SK-N-SH (cell line): ENCODE results near the gene VCAN. TPM values are rescaled to one million over a fixed set of nuclear protein-coding genes. Genes with fewer than 3 reads are reported as not detected.

Experiments
- CTCF ChIA-PET: fragments of 300-600, 350-600 bp; formaldehyde crosslinking; extraction: SDS; loops from one replicate; lab custom pipeline; 2021; lab: Yijun Ruan, JAX
- POLR2A ChIA-PET: fragments of 350-600 bp; sonication (Branson Sonifier 250); formaldehyde crosslinking; extraction: SDS; loops from one replicate; lab custom pipeline; 2020; ENCODE audit warnings: antibody characterized with exemption, inconsistent platforms; lab: Yijun Ruan, JAX
- DNase-seq: peaks from one replicate; pipeline ENCODE4 v3.0.0; 2012
- H2AFZ ChIP-seq: fragments of 200-600 bp; sonication (generic); 2 replicates; pipeline ENCODE4 v1.8.1; 2016; ENCODE audit warnings: antibody characterized with exemption, mild to moderate bottlenecking, low read depth
- H3F3A ChIP-seq: fragments of 200-600 bp; sonication (generic); replicated peaks from 2 replicates; pipeline ENCODE3; 2016; ENCODE audit warnings: antibody characterized with exemption, mild to moderate bottlenecking; ENCODE audit not compliant: insufficient read depth
- H3K27ac ChIP-seq, 2 experiments: fragments of 200-500 bp in 1 of 2; fragments of 200-600 bp in 1 of 2; sonication (Bioruptor generic) in 1 of 2; sonication (generic), shearing (Covaris generic) in 1 of 2; 2 replicates each; pipeline versions ENCODE4 v1.5.1 to v1.6.1; 2014 to 2016; ENCODE audit warnings: low read depth in 2 of 2, inconsistent platforms in 1 of 2, low read length in 1 of 2, mild to moderate bottlenecking in 1 of 2, mixed read lengths in 1 of 2
- H3K27me3 ChIP-seq: fragments of 200-600 bp; sonication (generic), shearing (Covaris generic); 2 replicates; pipeline ENCODE4 v1.6.1; 2016; ENCODE audit warnings: mixed run types; ENCODE audit not compliant: insufficient read depth
- H3K36me3 ChIP-seq, 2 experiments: fragments of 200-500 bp in 1 of 2; fragments of 200-600 bp in 1 of 2; sonication (Bioruptor generic) in 1 of 2; sonication (generic) in 1 of 2; replicated peaks in 1 of 2; 2 replicates each; pipeline versions ENCODE3 to v1.5.1; 2014 to 2016; ENCODE audit warnings: low read length in 1 of 2, mild to moderate bottlenecking in 1 of 2; ENCODE audit not compliant: insufficient read depth in 2 of 2, control insufficient read depth in 1 of 2
- H3K4me1 ChIP-seq, 2 experiments: fragments of 200-500 bp in 1 of 2; fragments of 200-600 bp in 1 of 2; sonication (Bioruptor generic) in 1 of 2; sonication (generic), shearing (Covaris generic) in 1 of 2; 2 replicates each; pipeline versions ENCODE4 v1.5.1 to v1.6.1; 2014 to 2016; ENCODE audit warnings: low read depth in 1 of 2, low read length in 1 of 2, mixed run types in 1 of 2; ENCODE audit not compliant: insufficient read depth in 2 of 2, control insufficient read depth in 1 of 2
- H3K4me2 ChIP-seq: fragments of 200-600 bp; sonication (generic), shearing (Covaris generic); 2 replicates; pipeline ENCODE4 v1.6.1; 2017; ENCODE audit warnings: mixed run types
- H3K4me3 ChIP-seq, 2 experiments: fragments of 200-500 bp in 1 of 2; fragments of 200-600 bp in 1 of 2; sonication (Bioruptor generic) in 1 of 2; sonication (generic), shearing (Covaris generic) in 1 of 2; 2 replicates each; pipeline versions ENCODE4 v1.5.1 to v1.8.1; 2014 to 2016; ENCODE audit warnings: low read depth in 2 of 2, inconsistent platforms in 1 of 2, low read length in 1 of 2, mild to moderate bottlenecking in 1 of 2, mixed read lengths in 1 of 2, moderate library complexity in 1 of 2
- H3K79me2 ChIP-seq: fragments of 200-600 bp; sonication (generic); 2 replicates; pipeline ENCODE4 v1.8.1; 2017; ENCODE audit warnings: mild to moderate bottlenecking; ENCODE audit not compliant: insufficient read depth
- H3K9ac ChIP-seq: fragments of 200-600 bp; sonication (generic); 2 replicates; pipeline ENCODE4 v1.6.1; 2017; ENCODE audit warnings: mixed run types
- H3K9me2 ChIP-seq: fragments of 200-600 bp; sonication (generic); 2 replicates; pipeline ENCODE4 v1.6.1; 2017; ENCODE audit warnings: mixed run types
- H3K9me3 ChIP-seq: fragments of 200-600 bp; sonication (generic); 2 replicates; pipeline ENCODE4 v1.6.1; 2017; ENCODE audit warnings: mixed run types, mild to moderate bottlenecking, moderate library complexity
- H4K20me1 ChIP-seq: fragments of 200-600 bp; sonication (generic); 2 replicates; pipeline ENCODE4 v1.6.1; 2017; ENCODE audit warnings: mild to moderate bottlenecking, mixed run types; ENCODE audit not compliant: insufficient read depth
- EP300 ChIP-seq, 2 experiments: IDR thresholded peaks; 2 replicates each; pipeline versions ENCODE4 v1.4.0 to v1.6.1; 2012; ENCODE audit warnings: borderline replicate concordance in 1 of 2, low read depth in 1 of 2, low read length in 1 of 2
- FOSL2 ChIP-seq: IDR thresholded peaks from 2 replicates; pipeline ENCODE4 v1.4.0; 2012; ENCODE audit warnings: low read depth, mild to moderate bottlenecking, moderate library complexity, borderline replicate concordance
- FOXJ3 ChIP-seq: sonication (generic); formaldehyde crosslinking; IDR thresholded peaks from 2 replicates; pipeline ENCODE4 v1.5.1; 2020; ENCODE audit warnings: mild to moderate bottlenecking, missing genetic modification reagents
- IRF3 ChIP-seq: fragments of 150-350 bp; IDR thresholded peaks from 2 replicates; pipeline ENCODE4 v1.6.1; 2016; ENCODE audit warnings: mild to moderate bottlenecking, low read depth, low read length
- MAX ChIP-seq: IDR thresholded peaks from 2 replicates; pipeline ENCODE4 v1.4.0; 2012; ENCODE audit warnings: low read depth
- MEF2A ChIP-seq: IDR thresholded peaks from 2 replicates; pipeline ENCODE4 v1.4.0; 2012; ENCODE audit warnings: low read depth, borderline replicate concordance
- MXI1 ChIP-seq: IDR thresholded peaks from 2 replicates; pipeline ENCODE4 v1.6.1; 2012; ENCODE audit warnings: mild to moderate bottlenecking, low read depth, low read length, improper control_type of control experiment
- NRF1 ChIP-seq: IDR thresholded peaks from 2 replicates; pipeline ENCODE4 v1.6.1; 2012; ENCODE audit warnings: low read depth, mild to moderate bottlenecking, low read length
- POLR2AphosphoS5 ChIP-seq: IDR thresholded peaks from 2 replicates; pipeline ENCODE4 v1.6.1; 2012; ENCODE audit warnings: low read depth, low read length
- RCOR1 ChIP-seq: fragments of 150-350 bp; IDR thresholded peaks from 2 replicates; pipeline ENCODE4 v1.6.1; 2017; ENCODE audit warnings: antibody characterized with exemption, low read length
- RXRA ChIP-seq: IDR thresholded peaks from 2 replicates; pipeline ENCODE4 v1.4.0; 2012; ENCODE audit warnings: low read depth, mild to moderate bottlenecking, borderline replicate concordance
- SIN3A ChIP-seq: IDR thresholded peaks from 2 replicates; pipeline ENCODE4 v1.6.1; 2012; ENCODE audit warnings: low read depth, mild to moderate bottlenecking, low read length, moderate library complexity, borderline replicate concordance
- TEAD4 ChIP-seq: IDR thresholded peaks from 2 replicates; pipeline ENCODE4 v1.4.0; 2012; ENCODE audit warnings: mild to moderate bottlenecking, borderline replicate concordance; ENCODE audit not compliant: insufficient read depth
- USF2 ChIP-seq: fragments of 150-350 bp; IDR thresholded peaks from 2 replicates; pipeline ENCODE4 v1.6.1; 2017; ENCODE audit warnings: antibody characterized with exemption, low read length, low read depth, borderline replicate concordance
- YY1 ChIP-seq: IDR thresholded peaks from 2 replicates; pipeline ENCODE4 v1.4.0; 2012; ENCODE audit warnings: low read depth, mild to moderate bottlenecking
- ZBTB33 ChIP-seq: IDR thresholded peaks from 2 replicates; pipeline ENCODE4 v1.4.0; 2012; ENCODE audit warnings: low read depth, borderline replicate concordance
- WGBS: methylation state at CpG from one replicate; pipeline ENCODE4 v1.1.6; 2017; ENCODE audit warnings: low lambda C conversion rate; 5-methylcytosine and 5-hydroxymethylcytosine counted together
- polyA plus RNA-seq, 3 experiments: library from polyadenylated mRNA; depleted of rRNA; stranded (reverse); fragments of >200 nt; gene quantifications; 2 replicates each; pipeline ENCODE4 v1.2.3, GENCODE V29; 2012
- TF ChIP-seq, protein P1 (sequence below): IDR thresholded peaks from 2 replicates; pipeline ENCODE4; 2012

Gene VCAN
- polyA plus RNA-seq, 1 of the 3 experiments (the other 2 are of a cell fraction) = 142 TPM

DNA sequence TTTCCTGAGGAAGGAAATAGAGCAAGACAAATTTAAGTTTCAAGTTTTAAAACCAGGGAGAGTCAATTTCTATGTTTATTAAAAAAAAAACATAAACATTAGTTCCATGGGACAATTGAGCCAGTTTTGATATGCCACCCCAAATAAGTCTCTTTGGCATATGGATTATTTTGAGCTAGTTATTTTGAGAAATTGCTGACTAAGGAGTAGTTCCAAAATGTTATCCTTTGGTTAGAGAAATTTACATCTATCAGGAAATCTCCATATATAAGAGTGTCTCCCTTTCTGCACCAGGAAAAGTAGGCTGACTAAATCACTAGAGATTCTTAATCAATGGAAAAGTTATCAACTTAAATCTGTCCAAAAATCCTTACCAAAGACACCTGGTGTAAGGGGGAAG lies 143.3 kb downstream of the VCAN start:
- Histone ChIP-seq H3K27ac (no peak overlapping the region), H3K27me3 (no peaks in the 10 kb centered on the region), H4K20me1 (no peaks in the 10 kb centered on the region), H3K9me3 (no peaks in the 10 kb centered on the region), H3K4me1 (peaks cover 0 to 2% of the 10 kb centered on the region in 2 experiments; a peak in 2 of 4 replicates), H3K4me2 (no peak overlapping the region), H3K9me2 (no peaks in the 10 kb centered on the region), H3K9ac (no peak overlapping the region), H3F3A (no peaks in the 10 kb centered on the region), H3K36me3 (no peaks in the 10 kb centered on the region), H3K79me2 (no peaks in the 10 kb centered on the region), H2AFZ (no peak overlapping the region), H3K4me3 (no peak overlapping the region)
- no peak for DNase-seq
- TF ChIP-seq IRF3 = no peak
- TF ChIP-seq MAX = no peak
- no peak for TF ChIP-seq NRF1
- TF ChIP-seq MXI1 = no peak
- POLR2A ChIA-PET = no interaction called here
- CTCF ChIA-PET = no interaction called here

- no peak overlapping the region for H3K4me3 ChIP-seq
- peak overlapping the region in 1 of 2 experiments; percentile 75; a peak in 1 of 4 replicates for H3K27ac ChIP-seq
- H4K20me1 ChIP-seq = no peaks in the 10 kb centered on the region
- no peak overlapping the region for H2AFZ ChIP-seq
- WGBS = 23% methylated on average over 2 of the region's 2 CpGs
- no peak for DNase-seq
- H3K4me1 ChIP-seq = no peaks in the 10 kb centered on the region; a peak in 1 of 4 replicates
- H3K79me2 ChIP-seq = no peaks in the 10 kb centered on the region
- H3K27me3 ChIP-seq = peaks cover 6% of the 10 kb centered on the region; the same call in 1 of the 2 replicates
- no peaks in the 10 kb centered on the region for H3K9me3 ChIP-seq
- no peak overlapping the region for H3K9ac ChIP-seq
- H3K4me2 ChIP-seq = no peak overlapping the region
- no peaks in the 10 kb centered on the region for H3F3A ChIP-seq
- CTCF ChIA-PET = interaction anchor here (0.8 kb wide), 1 partner anchor 22 kb away, joined by 3 read pairs; no protein-coding TSS in a partner anchor
- H3K9me2 ChIP-seq = no peaks in the 10 kb centered on the region
- POLR2A ChIA-PET = no interaction called here
- H3K36me3 ChIP-seq = no peaks in the 10 kb centered on the region
- TF ChIP-seq NRF1 = no peak
- TF ChIP-seq EP300 (IDR thresholded peaks at IDR 0.05; ENCODE audit: borderline replicate concordance in 1 of 2, low read depth in 1 of 2, low read length in 1 of 2) = no peak
- TF ChIP-seq IRF3 = no peak
- no peak for TF ChIP-seq FOSL2
- no peak for TF ChIP-seq FOXJ3
- TF ChIP-seq, protein P1, sequence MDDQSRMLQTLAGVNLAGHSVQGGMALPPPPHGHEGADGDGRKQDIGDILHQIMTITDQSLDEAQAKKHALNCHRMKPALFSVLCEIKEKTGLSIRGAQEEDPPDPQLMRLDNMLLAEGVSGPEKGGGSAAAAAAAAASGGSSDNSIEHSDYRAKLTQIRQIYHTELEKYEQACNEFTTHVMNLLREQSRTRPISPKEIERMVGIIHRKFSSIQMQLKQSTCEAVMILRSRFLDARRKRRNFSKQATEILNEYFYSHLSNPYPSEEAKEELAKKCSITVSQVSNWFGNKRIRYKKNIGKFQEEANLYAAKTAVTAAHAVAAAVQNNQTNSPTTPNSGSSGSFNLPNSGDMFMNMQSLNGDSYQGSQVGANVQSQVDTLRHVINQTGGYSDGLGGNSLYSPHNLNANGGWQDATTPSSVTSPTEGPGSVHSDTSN = no peak
- no peak for TF ChIP-seq ZBTB33
- no peak for TF ChIP-seq MEF2A
- no peak for TF ChIP-seq YY1
- no peak for TF ChIP-seq RCOR1
- no peak for TF ChIP-seq RXRA
- TF ChIP-seq USF2 = no peak
- no peak for TF ChIP-seq MXI1
- no peak for TF ChIP-seq TEAD4
- no peak for TF ChIP-seq POLR2AphosphoS5
- TF ChIP-seq SIN3A = no peak
Observed at GRCh38 chr5:83628360-83628759, 156.8 kb downstream of the VCAN start.
